Astrocyte (in vitro differentiated cells and primary cell): ENCODE measurements around the gene SLC7A5.

Experiments used
- EZH2 ChIP-seq: IDR thresholded peaks from 2 replicates; pipeline ENCODE4 v1.6.1; 2012; ENCODE audit warnings: mild to moderate bottlenecking, low read length, inconsistent platforms; ENCODE audit not compliant: insufficient read depth
- TF ChIP-seq, protein P1 (sequence below): IDR thresholded peaks from 2 replicates; pipeline ENCODE4 v1.5.1; 2011; ENCODE audit warnings: low read depth, mild to moderate bottlenecking, inconsistent platforms, low read length, moderate library complexity; ENCODE audit not compliant: insufficient read depth

DNA sequence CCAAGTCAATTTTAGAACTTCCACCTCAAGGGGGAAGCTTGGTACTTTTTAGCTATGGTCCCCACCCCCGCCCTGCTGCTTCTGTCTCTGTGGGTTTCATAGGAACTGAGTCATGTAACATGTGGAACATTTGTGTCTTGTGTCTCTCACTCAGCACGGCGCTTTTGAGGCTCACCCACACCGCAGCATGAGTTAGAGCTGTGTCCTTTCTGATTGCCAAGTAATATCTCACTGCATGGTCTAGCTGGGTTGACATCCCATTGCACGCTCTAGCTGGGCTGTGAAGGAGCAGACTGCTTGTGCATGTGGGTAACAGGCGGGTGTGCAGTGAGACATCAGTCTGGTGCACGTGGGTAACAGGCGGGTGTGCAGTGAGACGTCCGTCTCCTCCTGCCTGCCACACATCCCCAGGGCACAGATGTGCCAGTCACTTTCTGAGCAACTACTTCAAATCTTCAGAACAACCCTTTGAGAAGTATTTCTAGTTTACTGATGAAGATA is 26.4 kb upstream of the SLC7A5 start:
- TF ChIP-seq, protein P1, sequence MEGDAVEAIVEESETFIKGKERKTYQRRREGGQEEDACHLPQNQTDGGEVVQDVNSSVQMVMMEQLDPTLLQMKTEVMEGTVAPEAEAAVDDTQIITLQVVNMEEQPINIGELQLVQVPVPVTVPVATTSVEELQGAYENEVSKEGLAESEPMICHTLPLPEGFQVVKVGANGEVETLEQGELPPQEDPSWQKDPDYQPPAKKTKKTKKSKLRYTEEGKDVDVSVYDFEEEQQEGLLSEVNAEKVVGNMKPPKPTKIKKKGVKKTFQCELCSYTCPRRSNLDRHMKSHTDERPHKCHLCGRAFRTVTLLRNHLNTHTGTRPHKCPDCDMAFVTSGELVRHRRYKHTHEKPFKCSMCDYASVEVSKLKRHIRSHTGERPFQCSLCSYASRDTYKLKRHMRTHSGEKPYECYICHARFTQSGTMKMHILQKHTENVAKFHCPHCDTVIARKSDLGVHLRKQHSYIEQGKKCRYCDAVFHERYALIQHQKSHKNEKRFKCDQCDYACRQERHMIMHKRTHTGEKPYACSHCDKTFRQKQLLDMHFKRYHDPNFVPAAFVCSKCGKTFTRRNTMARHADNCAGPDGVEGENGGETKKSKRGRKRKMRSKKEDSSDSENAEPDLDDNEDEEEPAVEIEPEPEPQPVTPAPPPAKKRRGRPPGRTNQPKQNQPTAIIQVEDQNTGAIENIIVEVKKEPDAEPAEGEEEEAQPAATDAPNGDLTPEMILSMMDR, result no peak
- TF ChIP-seq EZH2, result no peak
